Prostate gland (tissue), 2 donors: Measurements from ENCODE around the gene CGB2. TPM values are rescaled to one million over a fixed set of nuclear protein-coding genes. Genes with fewer than 3 reads are reported as not detected.
"Not testable (repeated sequence)": the region's sequence is repeated elsewhere in the genome, so short reads cannot be mapped to it uniquely, and the experiment has no call there.

ENCODE experiments used
- DNase-seq: peaks from one replicate; pipeline ENCODE4 v3.0.0-alpha.2; 2019; ENCODE audit warnings: low spot score
- H3K27ac ChIP-seq, 2 donors: fragments of 200-600 bp; sonication (generic); 2 replicates each; pipeline ENCODE4 v1.5.1; 2017 to 2019
- H3K27me3 ChIP-seq: fragments of 200-600 bp; sonication (generic); replicated peaks from 2 replicates; pipeline ENCODE4 v1.5.1; 2019; ENCODE audit not compliant: insufficient read depth
- H3K36me3 ChIP-seq, 2 donors: fragments of 200-600 bp; sonication (generic); 1 replicate in 1 of 2; 2 replicates in 1 of 2; pipeline versions ENCODE4 v1.5.1 to v1.8.1; 2017 to 2019
- H3K4me1 ChIP-seq: fragments of 200-600 bp; sonication (generic); replicated peaks from 2 replicates; pipeline ENCODE4 v1.5.1; 2019
- H3K4me3 ChIP-seq, 2 donors: fragments of 200-600 bp; sonication (generic); 2 replicates each; pipeline ENCODE4 v1.5.1; 2017 to 2019
- H3K9me3 ChIP-seq: fragments of 200-600 bp; sonication (generic); 2 replicates; pipeline ENCODE4 v1.5.1; 2017
- POLR2A ChIP-seq: fragments of 450-650 bp; IDR thresholded peaks from one replicate; pipeline ENCODE4 v1.6.1; 2016; ENCODE audit warnings: antibody characterized with exemption, mild to moderate bottlenecking
- POLR2AphosphoS5 ChIP-seq: sonication (generic); formaldehyde crosslinking; IDR thresholded peaks from one replicate; pipeline ENCODE4 v1.6.1; 2017; ENCODE audit warnings: antibody characterized with exemption
- WGBS: methylation state at CpG from one replicate; pipeline ENCODE4 v1.1.5; 2018; 5-methylcytosine and 5-hydroxymethylcytosine counted together
- intact Hi-C: fragments of 100-400 bp; cut with DNase I; formaldehyde crosslinking; loops from one replicate; pipeline ENCODE4 v1.14.2; 2022
- total RNA-seq, 2 donors: library from RNA; depleted of rRNA; stranded (reverse); fragments of >200 nt; gene quantifications; one replicate each; pipeline ENCODE4 v1.1.0, GENCODE V29; 2016
- TF ChIP-seq, protein P1 (sequence below), 4 experiments: fragments of 200-600 bp in 2 of 4; fragments of 450-650 bp in 2 of 4; sonication (generic) in 2 of 4; IDR thresholded peaks; 1 replicate in 3 of 4; 2 replicates in 1 of 4; pipeline ENCODE4 v1.5.1; 2016 to 2019; ENCODE audit warnings: antibody characterized with exemption in 4 of 4, mild to moderate bottlenecking in 2 of 4, moderate library complexity in 2 of 4

Gene CGB2
- total RNA-seq, 2 donors from 2014 or later = not detected

DNA sequence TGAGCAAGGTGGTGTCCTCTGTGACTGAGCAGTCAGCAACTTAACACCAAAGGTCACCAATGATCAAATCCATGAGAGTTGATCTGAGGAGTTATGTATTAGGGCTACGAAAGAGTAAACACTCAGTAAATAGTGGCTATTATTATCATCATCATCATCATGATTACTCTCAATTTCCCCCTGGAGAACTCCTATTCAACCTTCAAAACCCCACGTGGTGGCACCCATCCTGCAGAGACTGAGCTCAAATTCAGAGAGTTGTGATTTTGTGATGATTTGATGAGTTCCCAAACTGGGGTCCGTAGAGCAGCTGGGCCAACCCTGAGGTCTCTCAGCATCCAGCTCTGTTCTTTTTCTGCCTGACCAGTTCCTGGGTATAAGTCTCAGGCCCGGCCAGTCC, 18.1 kb downstream of the CGB2 start:
- H3K9me3 ChIP-seq, intact Hi-C loops, H3K4me3 ChIP-seq, H3K36me3 ChIP-seq, H3K27me3 ChIP-seq, H3K27ac ChIP-seq, DNase-seq, H3K4me1 ChIP-seq: not testable (repeated sequence)
- 90% methylated on average over 3 of the region's 4 CpGs for WGBS

DNA sequence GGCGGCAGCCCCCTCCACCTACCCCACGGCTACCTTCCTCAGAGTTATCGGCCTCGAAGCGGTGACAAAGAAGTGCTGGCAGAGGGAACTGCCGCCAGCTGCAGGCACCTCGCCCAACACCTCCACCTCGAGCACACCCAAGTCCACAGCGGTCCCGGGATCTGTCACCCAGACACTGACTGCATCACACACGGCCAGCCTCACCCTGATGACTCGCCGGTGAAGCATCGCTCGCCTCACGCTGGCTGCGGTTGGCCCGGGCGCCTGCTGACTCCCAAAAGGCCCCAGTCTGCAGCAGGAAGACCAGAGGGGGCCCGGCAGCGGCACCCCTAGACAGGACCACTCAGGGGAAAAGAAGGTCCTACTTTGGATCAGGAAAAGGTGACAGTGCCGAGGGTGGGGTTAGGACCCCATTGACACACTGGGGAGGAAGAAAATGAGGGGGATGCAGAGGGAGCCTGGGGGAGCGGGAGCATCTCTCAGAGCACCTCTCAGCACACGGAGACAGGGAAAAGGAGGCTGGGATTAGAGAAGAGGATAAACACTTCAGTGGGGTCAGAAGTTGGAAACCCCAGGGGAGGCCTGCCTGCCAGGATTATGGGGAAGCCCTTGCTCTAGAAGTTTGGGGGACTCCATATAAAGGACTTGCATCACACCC, 18.8 kb downstream of the CGB2 start:
- 77% methylated on average over 20 of the region's 24 CpGs for WGBS
- DNase-seq, intact Hi-C loops, H3K9me3 ChIP-seq, H3K4me1 ChIP-seq, H3K36me3 ChIP-seq, H3K27ac ChIP-seq, H3K4me3 ChIP-seq, H3K27me3 ChIP-seq: not testable (repeated sequence)

DNA sequence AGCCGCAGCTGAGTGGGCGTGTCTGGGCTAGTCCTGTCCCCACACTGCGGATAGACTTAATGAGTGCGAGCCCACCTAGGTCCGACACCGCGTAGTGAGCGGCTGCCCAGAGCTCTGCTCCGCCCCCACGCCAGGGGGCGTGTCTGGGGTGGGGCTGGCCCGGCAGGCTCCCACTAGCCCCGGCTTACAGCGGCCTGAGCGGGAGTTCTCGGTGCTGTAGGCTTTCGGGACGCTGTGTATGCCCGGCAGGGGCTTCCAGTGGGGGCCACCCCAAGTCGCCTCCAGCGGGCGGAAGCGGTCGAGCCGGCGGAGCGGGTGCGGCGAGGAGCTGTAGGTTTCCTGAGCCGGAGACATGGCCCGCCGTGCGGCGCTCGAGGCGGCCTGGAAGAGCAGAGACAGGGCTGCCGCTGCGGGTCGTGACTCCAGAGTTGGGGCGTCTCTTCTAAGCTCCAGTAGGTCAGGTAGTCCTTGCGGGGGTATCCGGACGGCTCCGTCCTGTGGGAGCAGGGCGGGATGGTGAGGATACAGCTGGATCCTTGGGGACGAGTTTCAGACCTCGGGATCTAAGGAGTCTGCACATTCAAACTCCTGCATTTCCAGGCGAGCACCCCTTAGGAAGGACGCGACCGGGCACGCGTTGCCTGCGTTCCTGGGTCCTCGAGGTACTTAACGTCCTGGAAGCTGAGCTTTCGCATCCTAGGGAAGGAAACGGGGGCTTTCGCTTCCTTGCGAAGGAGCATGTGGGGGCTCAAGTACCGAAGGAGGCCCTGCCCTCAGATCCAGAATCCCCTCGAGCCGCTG, 24.6 kb downstream of the CGB2 start:
- H3K27me3 ChIP-seq = no peaks in the 10 kb centered on the region
- H3K27ac ChIP-seq = no peak overlapping the region
- DNase-seq = peak; percentile 51
- WGBS = 3% methylated on average over 61 of the region's 63 CpGs
- intact Hi-C loops = no loop called here
- peak overlapping the region; percentile 31 to 35 for H3K4me3 ChIP-seq
- no peaks in the 10 kb centered on the region for H3K9me3 ChIP-seq
- peaks cover 7% of the 10 kb centered on the region for H3K4me1 ChIP-seq
- TF ChIP-seq POLR2AphosphoS5 = peak; percentile 63
- TF ChIP-seq, protein P1, sequence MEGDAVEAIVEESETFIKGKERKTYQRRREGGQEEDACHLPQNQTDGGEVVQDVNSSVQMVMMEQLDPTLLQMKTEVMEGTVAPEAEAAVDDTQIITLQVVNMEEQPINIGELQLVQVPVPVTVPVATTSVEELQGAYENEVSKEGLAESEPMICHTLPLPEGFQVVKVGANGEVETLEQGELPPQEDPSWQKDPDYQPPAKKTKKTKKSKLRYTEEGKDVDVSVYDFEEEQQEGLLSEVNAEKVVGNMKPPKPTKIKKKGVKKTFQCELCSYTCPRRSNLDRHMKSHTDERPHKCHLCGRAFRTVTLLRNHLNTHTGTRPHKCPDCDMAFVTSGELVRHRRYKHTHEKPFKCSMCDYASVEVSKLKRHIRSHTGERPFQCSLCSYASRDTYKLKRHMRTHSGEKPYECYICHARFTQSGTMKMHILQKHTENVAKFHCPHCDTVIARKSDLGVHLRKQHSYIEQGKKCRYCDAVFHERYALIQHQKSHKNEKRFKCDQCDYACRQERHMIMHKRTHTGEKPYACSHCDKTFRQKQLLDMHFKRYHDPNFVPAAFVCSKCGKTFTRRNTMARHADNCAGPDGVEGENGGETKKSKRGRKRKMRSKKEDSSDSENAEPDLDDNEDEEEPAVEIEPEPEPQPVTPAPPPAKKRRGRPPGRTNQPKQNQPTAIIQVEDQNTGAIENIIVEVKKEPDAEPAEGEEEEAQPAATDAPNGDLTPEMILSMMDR (IDR thresholded peaks at IDR 0.05) = peak in 3 of 4 experiments; percentile 34 to 58 (median 46)
- TF ChIP-seq POLR2A = peak; percentile 74
- H3K36me3 ChIP-seq = no peaks in the 10 kb centered on the region

DNA sequence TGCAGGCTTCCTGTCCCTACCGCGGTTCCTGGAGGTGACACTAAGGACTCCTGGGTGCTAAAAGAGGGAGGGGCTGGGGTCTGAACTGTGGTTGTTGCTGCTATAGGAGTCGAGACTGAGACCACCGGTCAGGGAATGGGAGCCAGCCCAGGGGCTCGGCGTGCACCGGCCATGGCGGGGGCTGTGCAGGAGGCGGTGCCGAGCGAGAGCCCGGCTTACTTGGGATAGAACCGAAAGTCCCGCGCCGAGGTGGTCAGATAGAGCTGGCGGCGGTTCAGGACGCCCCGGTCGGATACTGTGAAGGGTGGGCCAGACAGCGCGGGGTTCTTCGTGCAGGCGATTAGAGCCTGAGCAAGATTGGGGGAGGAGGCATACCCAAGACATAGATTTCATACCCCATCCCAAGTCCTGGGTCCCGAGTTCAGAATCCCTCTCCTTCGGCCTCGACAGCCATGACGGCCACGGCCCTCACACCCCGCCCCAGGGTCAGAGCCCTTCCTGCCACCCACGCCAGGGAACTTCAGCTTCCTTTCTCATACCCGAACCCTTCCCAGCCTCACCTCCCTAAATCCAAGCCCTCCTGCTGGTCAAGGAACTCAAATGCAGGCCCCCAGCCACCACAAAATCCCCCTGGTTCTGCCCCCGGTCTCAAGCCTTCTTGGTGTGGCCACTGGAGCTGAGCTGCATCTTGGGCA, 25.4 kb downstream of the CGB2 start:
- 2% methylated on average over 34 of the region's 34 CpGs for WGBS
- H3K4me1 ChIP-seq, H3K27ac ChIP-seq, DNase-seq, H3K27me3 ChIP-seq, H3K9me3 ChIP-seq, intact Hi-C loops, H3K36me3 ChIP-seq: not testable (repeated sequence)
- peak overlapping the region; percentile 31 to 35 for H3K4me3 ChIP-seq

DNA sequence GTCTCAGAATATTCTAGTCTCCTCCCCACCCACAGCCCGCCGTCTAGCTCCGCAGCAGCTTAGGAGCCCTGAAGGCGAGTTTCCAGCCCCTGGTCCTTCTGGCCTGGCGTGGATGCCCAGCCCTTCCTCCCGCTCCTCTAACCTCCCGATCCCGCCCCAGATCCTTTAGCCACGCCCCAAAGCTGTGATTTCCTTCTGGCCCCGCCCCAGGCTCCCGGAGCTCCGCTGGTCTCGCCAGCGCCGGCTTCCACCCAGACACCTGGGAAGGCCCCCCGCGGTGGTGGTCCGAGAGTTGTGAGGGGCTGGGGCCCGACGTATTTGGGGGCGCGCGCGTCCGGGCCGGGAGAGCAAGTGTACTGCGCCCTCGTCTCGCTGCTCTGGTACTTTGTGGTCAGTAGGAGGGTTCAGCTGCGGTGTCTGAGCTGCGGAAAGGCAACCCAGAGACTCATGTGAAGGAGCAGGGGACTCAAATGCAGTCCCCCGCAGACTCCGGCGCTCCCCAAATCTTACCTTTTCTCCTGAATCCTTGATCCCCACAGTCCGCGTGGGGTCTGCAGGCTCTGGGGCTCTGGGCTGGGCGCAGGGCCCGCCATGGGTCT, 26.0 kb downstream of the CGB2 start, which contains the start of gene CGB7:
Gene CGB7 (minus strand): TSS at position 114 of the 599 bp plus-strand sequence. CDS start 2,374 bp downstream, outside the sequence.
- intact Hi-C loops = no loop called here
- WGBS = 4% methylated on average over 38 of the region's 38 CpGs

More for the DNA sequence above, 26.0 kb downstream of the CGB2 start, which contains the start of gene CGB7:
- peaks cover 7% of the 10 kb centered on the region for H3K4me1 ChIP-seq
- DNase-seq = peak; percentile 74
- no peaks in the 10 kb centered on the region for H3K36me3 ChIP-seq
- no peaks in the 10 kb centered on the region for H3K9me3 ChIP-seq
- peak within 1 kb of the TSS; percentile 31 to 35 for H3K4me3 ChIP-seq
- TF ChIP-seq, protein P1 (IDR thresholded peaks at IDR 0.05) = no peak
- peak; percentile 35 for TF ChIP-seq POLR2AphosphoS5
- TF ChIP-seq POLR2A = peak; percentile 57
- no peaks in the 10 kb centered on the region for H3K27me3 ChIP-seq
- no peak within 1 kb of the TSS for H3K27ac ChIP-seq
